ENCODE measurements around the gene USP6NL. TPM values are rescaled to one million over a fixed set of nuclear protein-coding genes. Genes with fewer than 3 reads are reported as not detected.

USP6NL gene
- total and polyA plus RNA-seq, 2 of the 8 experiments (the other 6 are each of a cell fraction or from before 2014, with no cell fraction given) = 10.9 to 28.8 TPM

DNA sequence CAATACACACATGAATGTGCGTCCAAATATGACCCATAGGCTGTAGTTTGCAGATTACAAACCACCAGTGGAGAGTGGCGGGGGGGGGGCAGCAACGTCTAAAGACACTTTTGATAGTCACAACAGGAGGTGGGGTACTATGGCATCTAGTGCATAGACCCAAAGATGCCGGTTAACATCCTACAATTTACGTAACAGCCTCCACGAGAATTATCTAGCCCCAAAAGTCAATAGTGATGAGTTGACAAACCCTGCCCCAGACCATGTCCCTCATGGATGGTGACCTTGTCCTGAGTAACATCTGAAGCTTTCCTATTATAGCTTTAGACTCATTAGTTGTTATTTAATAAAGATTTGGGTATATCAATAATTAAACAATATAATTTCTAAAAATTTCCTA lies 31.6 kb downstream of the USP6NL start:
- no peak overlapping the region for H2BK120ac ChIP-seq (replicated peaks; ENCODE audit: low read depth, low read length)
- no peak for DNase-seq (ENCODE audit: low read depth in 1 of 2, low spot score in 2 of 2)
- peaks cover 3% of the 10 kb centered on the region; the same call in 1 of the 2 replicates for H3K23me2 ChIP-seq (ENCODE audit: low read depth, low read length)
- 90% methylated on average over 6 of the region's 6 CpGs; no CpG with 5 or more reads in 1 of the 2 experiments for WGBS, 2 experiments (ENCODE audit: extremely low coverage in 1 of 2, insufficient coverage in 1 of 2, insufficient read length in 1 of 2, insufficient replicate concordance in 2 of 2, low coverage in 1 of 2, low lambda C conversion rate in 2 of 2, missing lambda C conversion rate in 1 of 2)
- no peak overlapping the region for H2AK5ac ChIP-seq (ENCODE audit: low read depth, low read length)
- no peak overlapping the region for H3K18ac ChIP-seq (ENCODE audit: extremely low read depth, low read length)
- peaks cover 0 to 1% of the 10 kb centered on the region in 2 experiments; a peak in 1 of 4 replicates for H3K9me3 ChIP-seq (ENCODE audit: insufficient read depth in 2 of 2, low read depth in 1 of 2, low read length in 1 of 2)
- no peak overlapping the region for H3K4me3 ChIP-seq (ENCODE audit: extremely low read depth in 1 of 4, insufficient read depth in 2 of 4, low read depth in 3 of 4, low read length in 4 of 4)
- FAIRE-seq = no peak
- H4K8ac ChIP-seq (ENCODE audit: extremely low read depth, insufficient read depth, low read length) = no peak overlapping the region
- no peak overlapping the region for H2BK20ac ChIP-seq (ENCODE audit: low read length)
- H2AFZ ChIP-seq (ENCODE audit: low read length) = no peak overlapping the region
- no peak overlapping the region for H3K14ac ChIP-seq (ENCODE audit: insufficient read length)
- POLR2A ChIA-PET (ENCODE audit: partially characterized antibody) = interaction anchor here (0.7 kb wide), 1 partner anchor 15 kb away, joined by 3 read pairs; no protein-coding TSS in a partner anchor
- no peak overlapping the region for H2BK12ac ChIP-seq (ENCODE audit: low read depth, low read length)
- no peak overlapping the region for H3K27ac ChIP-seq (ENCODE audit: low read depth, low read length)
- H4K91ac ChIP-seq (replicated peaks; ENCODE audit: insufficient read length, low read length) = no peak overlapping the region
- H3K4ac ChIP-seq (replicated peaks; ENCODE audit: insufficient read length, low read depth, low read length) = no peak overlapping the region
- no peaks in the 10 kb centered on the region for H3K36me3 ChIP-seq (ENCODE audit: control insufficient read depth in 2 of 4, insufficient read depth in 4 of 4, low read length in 3 of 4)
- no peaks in the 10 kb centered on the region for H3K27me3 ChIP-seq (replicated peaks in 1 of 4; ENCODE audit: control insufficient read depth in 3 of 4, extremely low read depth in 1 of 4, insufficient read depth in 3 of 4, low read length in 3 of 4)
- CTCF ChIA-PET (ENCODE audit: partially characterized antibody) = interaction anchor here (0.9 to 1.5 kb wide), 3 partner anchors 10 to 178 kb away, joined by 3 to 5 read pairs (median 3); no protein-coding TSS in a partner anchor
- peaks cover 4% of the 10 kb centered on the region; the same call in 1 of the 2 replicates for H3K79me1 ChIP-seq (ENCODE audit: low read depth, low read length)
- H4K20me1 ChIP-seq (replicated peaks in 1 of 2; ENCODE audit: control insufficient read depth in 1 of 2, insufficient read depth in 2 of 2, low read length in 2 of 2) = peaks cover 3 to 4% of the 10 kb centered on the region in 2 experiments
- H3K4me2 ChIP-seq (ENCODE audit: insufficient read depth in 1 of 2, low read depth in 2 of 2, low read length in 2 of 2) = no peak overlapping the region
- H2BK15ac ChIP-seq (ENCODE audit: low read length) = no peak overlapping the region
- H3K4me1 ChIP-seq (replicated peaks in 1 of 4; ENCODE audit: control insufficient read depth in 3 of 4, insufficient read depth in 4 of 4, low read length in 3 of 4) = 0 out of 7 replicates have a peak, but pooled peaks cover 0 to 2% (median 0%) of the 10 kb centered on the region in 4 experiments
- H3K23ac ChIP-seq (ENCODE audit: insufficient read length) = no peak overlapping the region
- no peak overlapping the region for H4K5ac ChIP-seq (ENCODE audit: insufficient read length, low read depth, low read length)
- H3K79me2 ChIP-seq (ENCODE audit: control insufficient read depth in 1 of 2, insufficient read depth in 2 of 2, low read length in 2 of 2) = peaks cover 2 to 93% of the 10 kb centered on the region in 2 experiments; a peak in 2 of 4 replicates
- H2BK5ac ChIP-seq (ENCODE audit: low read depth, low read length) = no peak overlapping the region
- no peak overlapping the region for H3K9ac ChIP-seq (replicated peaks in 1 of 4; ENCODE audit: extremely low read depth in 1 of 4, low read depth in 3 of 4, low read length in 3 of 4)
- no peak overlapping the region for H3K56ac ChIP-seq (replicated peaks; ENCODE audit: insufficient read length, low read depth, low read length)
- TF ChIP-seq GTF2F1 (IDR thresholded peaks at IDR 0.05; ENCODE audit: borderline replicate concordance, low read depth, low read length) (no peak), KDM4A (IDR thresholded peaks at IDR 0.05; ENCODE audit: low read depth, low read length, severe bottlenecking) (no peak), SIX5 (IDR thresholded peaks at IDR 0.05; ENCODE audit: low read depth, low read length) (no peak), BACH1 (IDR thresholded peaks at IDR 0.05; ENCODE audit: low read length) (no peak), MAFK (IDR thresholded peaks at IDR 0.05; ENCODE audit: low read depth, low read length) (no peak), HDAC2 (IDR thresholded peaks at IDR 0.05; ENCODE audit: borderline replicate concordance in 1 of 2, low read depth in 2 of 2, low read length in 2 of 2) (no peak), POLR2AphosphoS5 (IDR thresholded peaks at IDR 0.05; ENCODE audit: low read depth, low read length) (no peak), TAF7 (optimal IDR thresholded peaks at IDR 0.05; ENCODE audit: borderline replicate concordance, low read depth, low read length) (no peak), RAD21 (IDR thresholded peaks at IDR 0.05 in 1 of 2, conservative IDR thresholded peaks at IDR 0.05 in 1 of 2; ENCODE audit: low read depth in 2 of 2, low read length in 2 of 2) (no peak), CHD2 (IDR thresholded peaks at IDR 0.05; ENCODE audit: low read length) (no peak), CHD1 (IDR thresholded peaks at IDR 0.05; ENCODE audit: low read depth, low read length) (no peak)
- TF ChIP-seq, protein P1, sequence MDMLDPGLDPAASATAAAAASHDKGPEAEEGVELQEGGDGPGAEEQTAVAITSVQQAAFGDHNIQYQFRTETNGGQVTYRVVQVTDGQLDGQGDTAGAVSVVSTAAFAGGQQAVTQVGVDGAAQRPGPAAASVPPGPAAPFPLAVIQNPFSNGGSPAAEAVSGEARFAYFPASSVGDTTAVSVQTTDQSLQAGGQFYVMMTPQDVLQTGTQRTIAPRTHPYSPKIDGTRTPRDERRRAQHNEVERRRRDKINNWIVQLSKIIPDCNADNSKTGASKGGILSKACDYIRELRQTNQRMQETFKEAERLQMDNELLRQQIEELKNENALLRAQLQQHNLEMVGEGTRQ (IDR thresholded peaks at IDR 0.05; ENCODE audit: low read length) = no peak
